GM20431 (cell line): ENCODE results near the gene ALK.

ENCODE experiments used
- in situ Hi-C: fragments of 300-500 bp; cut with MseI, MboI; formaldehyde crosslinking; loops from one replicate; pipeline ENCODE4 v1.15.0; 2020; ENCODE audit warnings: low sequenced_read_pairs; ENCODE audit not compliant: unreplicated experiment

ALK gene

GRCh38 chr2:29921560-29921915, at the start of gene ALK:
ALK (minus strand) TSS chr2:29921586; CDS start chr2:29920659, 927 bp downstream.
- in situ Hi-C loops, result no loop called here

GRCh38 chr2:29966266-29966665, 44.9 kb upstream of the ALK start:
- in situ Hi-C loops, result no loop called here

GRCh38 chr2:29963972-29964570, 42.7 kb upstream of the ALK start:
- in situ Hi-C loops, result no loop called here

- in situ Hi-C loops, result no loop called here
Measured at GRCh38 chr2:29962922-29963321, 41.5 kb upstream of the ALK start.

GRCh38 chr2:29954316-29954715, 32.9 kb upstream of the ALK start:
- in situ Hi-C loops, result no loop called here

- in situ Hi-C loops, result no loop called here
Measured at GRCh38 chr2:29952973-29953372, 31.6 kb upstream of the ALK start.

- in situ Hi-C loops, result no loop called here
Measured at GRCh38 chr2:29951576-29951975, 30.2 kb upstream of the ALK start.

GRCh38 chr2:29950481-29950880, 29.1 kb upstream of the ALK start:
- in situ Hi-C loops, result no loop called here

GRCh38 chr2:29949042-29949441, 27.7 kb upstream of the ALK start:
- in situ Hi-C loops, result no loop called here

GRCh38 chr2:29946505-29946904, 25.1 kb upstream of the ALK start:
- in situ Hi-C loops, result no loop called here

GRCh38 chr2:29942711-29943110, 21.3 kb upstream of the ALK start:
- in situ Hi-C loops, result no loop called here

- in situ Hi-C loops, result no loop called here
Measured at GRCh38 chr2:29940706-29941105, 19.3 kb upstream of the ALK start.

- in situ Hi-C loops, result no loop called here
Measured at GRCh38 chr2:29936020-29936419, 14.6 kb upstream of the ALK start.

- in situ Hi-C loops, result no loop called here
Measured at GRCh38 chr2:29931818-29932217, 10.4 kb upstream of the ALK start.

GRCh38 chr2:29923110-29923721, 1.8 kb upstream of the ALK start:
- in situ Hi-C loops, result no loop called here

- in situ Hi-C loops, result no loop called here
Measured at GRCh38 chr2:29922605-29923004, 1.2 kb upstream of the ALK start.

GRCh38 chr2:29920631-29921559, 491 bp downstream of the ALK start:
- in situ Hi-C loops, result no loop called here

- in situ Hi-C loops, result no loop called here
Measured at GRCh38 chr2:29920130-29920577, 1.2 kb downstream of the ALK start.

- in situ Hi-C loops, result no loop called here
Measured at GRCh38 chr2:29918941-29919340, 2.4 kb downstream of the ALK start.

GRCh38 chr2:29917781-29918180, 3.6 kb downstream of the ALK start:
- in situ Hi-C loops, result no loop called here

- in situ Hi-C loops, result no loop called here
Measured at GRCh38 chr2:29916571-29916970, 4.8 kb downstream of the ALK start.
